ENCODE results near the gene MEIS1.

DNA sequence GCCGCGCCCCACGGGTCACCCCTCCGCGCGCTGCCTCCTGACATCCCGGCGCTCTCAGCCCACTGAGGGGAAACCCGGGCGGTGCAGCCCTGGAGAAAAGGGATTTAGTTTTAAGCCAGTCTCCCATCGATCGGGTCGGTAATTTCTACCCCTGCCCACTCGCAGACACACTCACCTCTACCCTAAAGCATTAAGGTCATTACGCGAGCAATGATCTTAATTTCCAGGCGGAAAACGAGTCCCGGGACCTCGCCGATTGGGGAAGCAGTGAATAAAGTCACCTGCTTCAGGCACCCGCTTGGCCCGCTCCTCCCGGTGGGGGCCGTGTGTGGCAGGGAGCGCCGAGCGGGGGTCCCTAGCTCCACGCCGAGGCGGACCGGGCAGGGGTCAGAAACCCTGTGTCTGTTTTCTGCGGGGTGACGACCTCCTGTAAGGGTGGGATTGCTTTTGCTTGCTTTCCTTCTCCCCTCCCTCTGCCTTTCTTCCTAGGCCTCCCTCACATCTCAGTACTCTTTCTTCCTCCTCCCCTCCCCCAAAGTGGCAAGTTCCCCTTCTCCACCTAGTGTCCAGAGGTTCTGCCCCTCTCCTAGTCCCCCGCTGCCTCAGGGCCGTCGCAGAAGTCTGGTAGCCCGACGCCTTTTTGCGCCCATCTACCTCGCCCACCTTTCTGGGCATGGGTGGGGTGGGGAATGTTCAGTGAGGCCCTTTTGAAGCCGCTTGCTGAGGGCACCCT, 142.6 kb downstream of the MEIS1 start:
- TF ChIP-seq, protein P1, sequence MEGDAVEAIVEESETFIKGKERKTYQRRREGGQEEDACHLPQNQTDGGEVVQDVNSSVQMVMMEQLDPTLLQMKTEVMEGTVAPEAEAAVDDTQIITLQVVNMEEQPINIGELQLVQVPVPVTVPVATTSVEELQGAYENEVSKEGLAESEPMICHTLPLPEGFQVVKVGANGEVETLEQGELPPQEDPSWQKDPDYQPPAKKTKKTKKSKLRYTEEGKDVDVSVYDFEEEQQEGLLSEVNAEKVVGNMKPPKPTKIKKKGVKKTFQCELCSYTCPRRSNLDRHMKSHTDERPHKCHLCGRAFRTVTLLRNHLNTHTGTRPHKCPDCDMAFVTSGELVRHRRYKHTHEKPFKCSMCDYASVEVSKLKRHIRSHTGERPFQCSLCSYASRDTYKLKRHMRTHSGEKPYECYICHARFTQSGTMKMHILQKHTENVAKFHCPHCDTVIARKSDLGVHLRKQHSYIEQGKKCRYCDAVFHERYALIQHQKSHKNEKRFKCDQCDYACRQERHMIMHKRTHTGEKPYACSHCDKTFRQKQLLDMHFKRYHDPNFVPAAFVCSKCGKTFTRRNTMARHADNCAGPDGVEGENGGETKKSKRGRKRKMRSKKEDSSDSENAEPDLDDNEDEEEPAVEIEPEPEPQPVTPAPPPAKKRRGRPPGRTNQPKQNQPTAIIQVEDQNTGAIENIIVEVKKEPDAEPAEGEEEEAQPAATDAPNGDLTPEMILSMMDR (IDR thresholded peaks at IDR 0.05): no peak
- TF ChIP-seq EP300 (IDR thresholded peaks at IDR 0.05): no peak

All from stomach (tissue), 4 donors.